NCI-H2107 (cell line): ENCODE measurements around the gene SPEG.

Experiments used
- DNase-seq: peaks from one replicate; lab custom pipeline; 2025; lab: John Stamatoyannopoulos, UW

SPEG gene

DNA sequence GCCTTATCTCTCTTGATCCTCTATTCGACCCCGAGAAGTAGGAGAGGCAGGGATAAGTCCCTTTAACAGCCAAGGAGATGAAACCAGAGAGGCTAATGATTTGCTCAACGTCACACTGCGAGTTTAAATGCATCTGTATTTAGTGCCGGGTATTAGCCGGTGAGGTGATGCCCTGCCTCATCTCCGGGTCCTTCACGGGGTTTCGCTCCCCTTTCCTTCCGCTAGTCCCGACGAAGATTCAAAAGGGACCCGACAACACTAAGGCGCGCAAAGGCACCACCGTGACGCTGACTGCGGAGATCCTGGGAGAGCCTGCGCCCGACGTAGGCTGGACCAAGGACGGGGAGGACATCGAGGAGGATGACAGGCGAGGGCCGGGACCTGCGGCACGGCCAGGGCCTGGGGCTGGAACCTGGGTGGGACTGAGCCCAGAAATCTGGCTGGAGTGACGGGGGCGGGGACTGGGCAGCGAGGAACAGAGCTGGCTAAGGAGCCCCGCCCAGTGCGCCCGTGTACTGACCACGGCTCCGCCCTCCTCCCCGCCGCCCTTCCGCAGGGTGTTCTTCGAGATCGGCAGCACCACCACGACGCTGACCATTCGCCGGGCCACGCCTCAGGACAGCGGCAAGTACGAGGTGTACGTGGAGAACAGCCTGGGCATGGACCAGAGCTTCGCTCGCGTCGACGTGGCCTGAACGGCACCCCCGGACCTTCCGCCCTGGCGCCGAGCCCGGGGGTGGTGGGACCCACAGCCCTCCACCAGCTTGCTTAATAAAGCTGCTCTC, 63.0 kb downstream of the SPEG start:
- DNase-seq, result no peak

DNA sequence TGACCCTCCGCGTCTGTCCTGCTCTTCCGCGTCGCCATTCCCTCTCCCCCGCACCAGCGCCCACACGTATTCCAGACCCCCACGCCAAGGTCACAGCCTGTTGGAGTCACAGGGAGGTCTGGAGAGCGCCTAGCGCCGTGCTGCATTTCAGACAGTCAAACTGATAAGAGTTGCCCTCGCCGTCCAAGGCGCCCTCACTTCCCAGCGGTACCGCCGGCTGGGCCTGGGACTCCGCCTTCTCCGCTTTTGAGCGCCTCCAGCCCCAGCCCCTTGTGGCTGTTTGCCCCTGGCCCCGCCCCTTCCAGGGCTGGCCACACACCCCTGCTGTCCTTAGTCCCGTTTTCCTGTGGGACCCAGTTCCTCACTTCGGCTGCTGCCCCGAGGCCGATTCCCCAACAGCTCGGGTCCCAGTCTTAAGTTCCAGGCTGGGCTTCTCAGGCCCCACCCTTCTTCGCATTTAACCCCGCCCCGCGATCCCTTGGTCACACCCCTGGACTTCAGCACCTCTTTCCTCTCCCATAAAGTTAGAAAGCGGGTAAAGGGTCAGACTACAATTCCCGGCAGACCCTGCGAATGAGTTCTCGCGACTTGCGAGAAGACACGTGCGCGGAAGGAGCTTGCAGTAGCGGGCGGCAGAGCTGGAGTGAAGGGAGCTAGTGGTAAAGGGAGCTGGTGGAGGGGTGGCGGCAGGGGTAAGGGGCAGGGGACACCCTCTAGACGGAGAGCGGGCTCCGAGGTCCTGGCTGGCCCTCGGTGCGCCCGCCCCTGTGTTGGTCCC, 63.8 kb downstream of the SPEG start, which contains the start of gene GMPPA:
GMPPA (plus strand) TSS at position 612 of the 778 bp plus-strand sequence. CDS start 1,085 bp downstream, outside the sequence.
- DNase-seq, result peak; percentile 85

DNA sequence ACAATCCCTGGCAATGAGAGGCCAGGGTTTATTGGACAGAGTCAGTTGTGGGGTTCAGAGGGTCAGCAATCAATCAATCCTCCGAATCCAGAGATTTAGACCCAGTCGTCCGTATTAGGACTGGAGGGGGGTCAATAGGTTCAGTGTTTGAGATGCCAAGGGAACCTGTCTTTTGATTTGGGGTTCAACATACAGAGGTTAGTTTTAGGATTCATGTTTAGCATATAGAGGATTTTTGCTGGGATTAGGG, 64.3 kb downstream of the SPEG start:
- no peak for DNase-seq

DNA sequence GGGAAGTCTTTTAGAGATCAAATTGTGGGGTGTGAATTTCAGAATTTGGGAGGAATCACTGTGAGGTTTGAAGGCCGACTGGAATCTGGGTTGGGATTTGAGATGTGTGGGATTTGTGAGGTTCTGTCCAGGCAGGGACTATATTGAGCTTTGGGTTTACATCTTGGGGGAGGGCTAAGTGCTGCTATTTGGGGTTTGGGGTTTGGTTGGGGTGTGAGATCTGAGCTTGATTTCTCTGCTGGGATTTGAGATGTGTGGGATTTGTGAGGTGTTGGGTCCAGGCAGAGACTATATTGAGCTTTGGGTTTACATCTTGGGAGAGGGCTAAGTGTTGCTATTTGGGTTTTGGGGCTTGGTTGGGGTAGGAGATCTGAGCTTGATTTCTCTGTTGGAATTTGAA, 64.9 kb downstream of the SPEG start:
- no peak for DNase-seq

DNA sequence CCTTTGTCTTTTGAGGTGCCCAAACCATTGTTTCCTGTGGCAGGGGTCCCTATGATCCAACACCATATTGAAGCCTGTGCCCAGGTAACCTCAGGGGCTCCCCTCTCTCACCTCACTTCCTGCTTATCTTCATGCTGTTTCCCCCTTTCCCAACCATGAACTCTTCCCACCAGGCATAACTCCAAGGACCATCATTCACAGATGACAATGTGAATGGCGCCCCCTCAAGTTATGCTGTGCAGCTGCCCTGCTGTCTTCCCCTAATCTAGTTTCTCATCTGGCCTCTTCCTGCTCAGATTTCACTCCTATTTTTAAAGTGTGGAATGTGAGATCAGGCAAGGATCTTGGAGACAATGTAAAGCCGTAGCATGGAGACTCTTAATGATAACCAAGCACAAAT, 65.5 kb downstream of the SPEG start:
- no peak for DNase-seq

DNA sequence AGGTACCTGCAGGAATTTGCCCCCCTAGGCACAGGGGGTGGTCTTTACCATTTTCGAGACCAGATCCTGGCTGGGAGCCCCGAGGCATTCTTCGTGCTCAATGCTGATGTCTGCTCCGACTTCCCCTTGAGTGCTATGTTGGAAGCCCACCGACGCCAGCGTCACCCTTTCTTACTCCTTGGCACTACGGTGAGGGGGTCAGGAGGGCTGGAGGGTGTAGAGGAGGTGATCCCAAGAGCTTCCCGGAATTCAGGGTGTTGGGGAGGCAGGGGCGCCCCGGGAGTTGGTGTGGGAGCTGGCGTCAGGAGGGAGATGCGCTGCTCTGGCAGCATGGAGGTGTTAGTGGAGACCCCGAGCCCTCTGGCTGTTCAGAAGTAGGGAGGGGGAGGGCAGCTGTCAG, 67.2 kb downstream of the SPEG start:
- no peak for DNase-seq

DNA sequence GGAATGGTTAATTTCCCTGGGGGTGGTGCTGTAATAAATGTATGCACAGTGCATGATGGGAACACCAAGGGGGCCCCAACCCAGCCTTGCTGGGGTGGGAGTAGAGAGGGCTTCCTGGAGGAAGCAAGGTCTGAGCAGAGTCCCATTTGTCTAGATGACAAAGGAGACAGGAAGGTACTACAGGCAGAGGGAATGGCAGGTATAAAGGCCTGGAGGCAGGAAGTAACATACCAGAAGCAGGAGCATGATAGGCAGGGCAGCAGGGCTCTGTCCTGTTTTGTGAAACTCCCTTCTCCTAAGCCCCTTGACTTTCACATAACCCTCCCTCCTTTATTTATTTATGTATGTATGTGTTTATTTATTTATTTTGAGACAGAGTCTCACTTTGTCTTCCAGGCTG, 68.0 kb downstream of the SPEG start:
- DNase-seq, result no peak

DNA sequence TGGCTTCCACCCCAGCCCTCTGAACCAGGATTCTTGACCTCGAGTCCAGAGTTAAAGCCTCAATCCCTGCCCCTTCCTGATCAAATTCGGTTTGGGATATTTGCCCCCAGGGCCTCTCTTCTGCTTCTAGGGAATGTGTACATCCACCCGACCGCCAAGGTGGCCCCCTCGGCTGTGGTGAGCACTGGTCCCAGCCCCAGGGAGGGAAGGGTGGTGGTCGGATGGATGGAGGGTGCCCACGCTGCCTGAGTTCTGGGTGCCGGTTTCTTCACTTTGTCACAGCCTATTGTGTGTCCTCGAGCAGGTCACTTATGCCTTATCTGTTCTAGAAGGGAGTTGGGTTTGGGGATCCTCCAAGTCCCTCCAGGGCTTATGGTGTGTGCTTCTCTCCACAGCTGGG, 70.9 kb downstream of the SPEG start:
- DNase-seq, result no peak

DNA sequence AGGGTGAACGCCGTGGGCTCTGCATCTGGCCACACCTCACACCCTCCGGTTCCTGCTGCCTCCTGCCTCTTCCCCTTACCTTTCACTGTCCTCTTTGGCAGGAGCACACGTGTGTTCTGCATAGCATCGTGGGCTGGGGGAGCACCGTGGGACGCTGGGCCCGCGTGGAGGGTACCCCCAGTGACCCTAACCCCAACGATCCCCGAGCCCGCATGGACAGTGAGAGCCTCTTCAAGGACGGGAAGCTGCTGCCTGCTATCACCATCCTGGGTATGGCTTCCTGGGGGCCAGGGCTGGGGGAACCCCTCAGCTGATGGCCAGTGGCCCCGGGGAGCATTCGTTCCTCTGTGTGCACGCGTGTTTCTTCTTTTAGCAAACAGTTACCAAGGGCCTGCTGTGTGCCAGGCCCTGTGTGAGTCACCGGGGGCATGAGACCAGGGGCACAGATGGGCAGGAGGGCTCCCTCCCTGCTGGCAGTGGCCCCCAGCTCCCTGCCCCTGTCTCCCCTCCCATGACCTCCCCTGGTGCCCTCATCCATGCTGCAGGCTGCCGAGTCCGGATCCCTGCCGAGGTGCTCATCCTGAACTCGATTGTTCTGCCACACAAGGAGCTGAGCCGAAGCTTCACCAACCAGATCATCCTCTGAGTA, 71.6 kb downstream of the SPEG start:
- DNase-seq, result no peak

DNA sequence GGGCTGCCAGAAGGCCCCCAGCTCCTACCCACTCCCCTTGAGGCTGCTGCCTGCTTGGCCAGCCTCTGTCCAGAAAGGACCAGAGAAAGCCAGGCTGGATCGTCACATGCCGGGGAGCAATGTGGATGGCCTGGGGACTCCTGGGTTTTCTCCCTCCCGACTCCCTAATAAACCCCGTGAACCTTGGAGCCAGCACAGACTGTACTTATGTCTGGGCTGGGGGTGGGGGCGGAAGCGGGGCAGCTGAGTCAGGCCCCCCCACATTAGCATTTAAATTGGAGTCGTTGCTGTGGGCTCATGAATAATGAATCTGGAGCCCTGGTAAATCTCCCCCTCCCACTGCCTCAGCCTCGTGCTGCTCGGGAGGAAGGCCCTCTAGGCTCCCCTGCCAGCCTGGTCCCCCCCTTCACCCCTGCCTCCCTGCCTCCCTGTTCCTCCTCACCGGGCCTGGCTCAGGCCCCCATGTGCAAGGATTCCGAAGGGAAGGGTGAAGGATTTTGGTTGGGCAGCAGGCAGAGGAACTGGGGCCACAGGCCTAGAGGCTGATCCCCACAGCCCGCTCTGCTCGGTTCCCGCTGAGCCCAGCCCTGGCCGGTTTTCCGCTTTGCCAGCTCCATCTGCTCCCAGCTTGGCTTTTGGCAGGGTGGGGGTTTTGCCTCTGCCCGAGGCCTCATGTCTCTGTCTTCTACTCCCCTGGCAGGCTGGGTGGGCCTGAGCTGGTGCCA, 72.3 kb downstream of the SPEG start:
- no peak for DNase-seq

DNA sequence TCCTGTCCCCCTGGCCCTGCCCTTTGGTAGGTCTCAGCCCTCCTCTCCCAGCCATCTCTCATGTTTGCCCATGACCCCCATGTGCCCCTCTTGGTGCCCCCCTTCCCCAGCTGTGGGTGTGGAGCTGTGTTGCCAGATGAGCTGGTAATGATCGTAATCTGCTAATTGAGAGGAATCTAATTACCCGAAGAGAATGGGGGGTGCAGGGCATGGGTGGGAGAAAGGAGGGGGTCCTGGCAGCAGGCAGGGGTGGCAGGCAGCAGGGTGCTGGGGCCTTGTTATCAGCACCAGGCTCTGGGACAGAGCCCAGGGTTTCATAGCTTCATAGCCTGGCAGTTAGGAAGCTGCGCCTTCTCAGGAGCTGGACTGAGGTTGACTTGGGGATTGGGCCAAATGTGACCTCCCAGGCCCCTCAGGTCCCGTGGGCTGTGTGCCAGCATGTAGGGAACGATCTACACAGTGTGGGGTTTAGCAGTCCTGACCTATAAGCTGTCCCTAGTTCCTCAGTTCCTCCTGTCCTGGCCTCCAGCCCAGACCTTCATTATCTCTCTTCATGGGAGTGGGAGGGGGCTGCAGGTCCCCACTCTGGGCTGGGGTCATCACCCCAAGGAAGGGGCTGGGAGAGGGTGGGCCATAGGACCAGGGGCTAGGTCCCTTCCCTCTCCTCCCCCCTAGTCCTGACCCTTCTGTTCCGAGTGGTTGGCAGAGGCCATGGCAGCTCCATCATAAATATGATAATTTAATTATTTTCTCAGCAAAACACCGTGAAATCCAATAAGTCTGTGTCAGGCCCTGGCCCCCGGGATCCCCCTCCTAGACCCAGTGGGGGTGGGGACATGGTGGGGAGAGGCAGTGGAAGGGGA, 73.2 kb downstream of the SPEG start:
- no peak for DNase-seq

DNA sequence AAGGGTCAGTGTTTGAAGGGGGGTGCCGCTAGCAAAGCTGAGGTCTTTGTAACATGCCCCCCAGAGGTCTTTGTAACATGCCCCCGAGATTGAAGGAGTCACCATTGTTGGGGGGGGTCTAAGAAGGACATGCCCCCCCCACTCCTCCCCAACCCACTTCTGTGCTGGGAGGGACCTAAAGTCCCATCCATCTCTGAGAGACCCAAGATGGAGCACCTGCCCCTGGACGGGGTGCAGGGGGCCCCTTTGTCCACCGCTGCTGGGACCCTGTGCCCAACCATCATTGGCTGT, 73.7 kb downstream of the SPEG start:
- DNase-seq, result no peak

DNA sequence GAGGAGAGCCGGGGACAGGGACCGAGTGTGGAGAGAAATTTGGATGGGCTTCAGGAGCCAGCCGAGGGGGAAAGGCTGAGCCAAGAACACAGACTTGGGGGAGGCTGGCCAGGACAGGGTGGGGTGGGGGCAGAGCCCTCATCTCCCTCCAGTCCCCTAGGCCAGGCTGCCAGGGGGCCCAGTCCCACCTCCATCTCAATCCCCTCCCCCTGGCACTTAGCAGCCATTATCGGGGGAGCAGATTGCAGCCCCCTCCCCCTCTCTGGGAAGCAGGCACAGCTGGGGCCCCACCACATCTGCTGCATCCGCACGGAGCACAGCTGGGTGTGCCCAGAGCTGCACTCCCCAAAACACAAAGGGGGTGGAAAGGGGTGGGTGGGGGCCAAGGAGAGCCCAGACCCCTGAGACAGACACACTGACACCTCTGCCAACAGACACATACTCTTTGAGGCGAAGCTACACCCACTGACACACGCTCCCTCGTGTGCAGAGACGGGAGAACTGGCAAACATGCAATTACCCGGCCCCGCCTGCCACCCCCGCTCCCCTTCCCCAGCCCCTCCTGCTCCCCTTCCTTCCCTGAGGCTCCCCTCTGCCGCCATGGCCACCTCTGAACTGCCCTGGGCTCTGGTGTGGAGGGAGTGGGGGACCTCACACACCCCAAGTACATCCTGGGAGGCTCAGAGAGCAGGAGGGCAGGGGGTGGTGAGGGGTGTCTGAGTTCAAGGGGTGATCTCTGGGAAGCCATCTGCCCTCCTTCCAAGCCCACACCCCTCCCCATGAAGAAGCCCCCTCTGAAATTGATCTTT, 74.5 kb downstream of the SPEG start:
- DNase-seq, result no peak

DNA sequence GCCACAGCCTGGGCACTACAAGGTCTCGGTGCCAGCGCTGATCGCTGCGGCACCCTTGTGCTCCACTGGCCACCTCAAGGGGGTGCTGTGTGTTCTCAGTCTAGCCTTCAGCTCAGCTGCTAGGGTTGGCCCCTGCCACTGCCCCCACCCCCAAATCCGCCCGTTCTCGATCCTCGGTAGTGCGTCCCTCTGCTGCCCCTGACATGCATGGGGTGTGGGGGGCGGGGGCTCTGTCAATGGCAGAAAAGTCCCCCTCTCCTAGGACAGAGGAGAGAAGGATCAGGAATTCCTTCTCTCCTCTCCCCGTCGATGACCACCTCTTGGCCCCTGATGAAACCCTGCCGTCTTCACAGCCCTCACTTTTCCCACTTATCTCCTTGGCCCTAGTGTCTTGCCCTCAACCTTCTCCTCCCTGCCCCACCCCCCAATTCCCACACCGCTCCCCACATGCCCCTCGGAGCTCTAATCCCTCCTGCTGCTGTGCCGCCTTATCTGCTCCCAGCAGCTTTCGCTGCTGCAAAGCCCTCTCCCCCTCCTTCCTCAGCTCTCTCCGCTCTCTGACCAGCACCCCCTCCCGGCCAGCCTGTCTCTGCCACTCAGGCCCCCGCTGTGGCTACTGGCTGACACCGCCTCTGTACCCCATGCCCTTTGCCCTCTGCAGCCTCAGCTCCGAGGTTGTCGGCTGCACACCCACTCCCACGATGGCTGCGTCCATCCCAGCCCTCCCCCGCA, 75.3 kb downstream of the SPEG start:
- DNase-seq, result no peak

DNA sequence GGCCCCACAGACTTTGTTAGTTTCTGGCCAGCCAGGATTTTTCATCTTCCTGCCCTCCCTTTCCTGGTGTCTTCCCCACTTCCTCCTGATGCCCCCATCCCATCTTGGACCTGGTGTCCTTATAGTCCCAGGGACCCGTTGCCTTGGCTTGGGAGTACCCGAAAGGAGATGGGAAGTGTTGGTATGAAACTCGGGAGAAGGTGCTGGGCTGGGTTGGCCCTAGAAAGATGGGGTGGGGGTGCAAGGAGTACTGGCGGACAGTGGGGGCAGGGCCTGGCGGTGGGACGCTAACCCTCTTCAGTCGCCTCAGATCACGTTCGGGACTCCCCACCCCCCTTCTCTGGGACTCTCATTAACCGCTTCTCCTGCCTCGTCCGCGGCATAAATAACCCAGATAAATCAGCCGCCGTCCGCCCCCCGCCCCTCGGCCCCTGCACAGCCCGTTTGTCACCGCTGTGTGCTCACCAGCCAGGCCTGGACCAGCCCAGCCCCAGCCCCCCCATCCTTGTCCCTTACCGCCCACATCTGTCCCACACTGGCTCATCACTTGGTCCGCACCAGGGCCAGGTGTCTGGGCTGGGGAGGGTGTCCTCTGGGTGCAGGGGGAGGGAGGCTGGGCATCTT, 76.0 kb downstream of the SPEG start:
- no peak for DNase-seq

DNA sequence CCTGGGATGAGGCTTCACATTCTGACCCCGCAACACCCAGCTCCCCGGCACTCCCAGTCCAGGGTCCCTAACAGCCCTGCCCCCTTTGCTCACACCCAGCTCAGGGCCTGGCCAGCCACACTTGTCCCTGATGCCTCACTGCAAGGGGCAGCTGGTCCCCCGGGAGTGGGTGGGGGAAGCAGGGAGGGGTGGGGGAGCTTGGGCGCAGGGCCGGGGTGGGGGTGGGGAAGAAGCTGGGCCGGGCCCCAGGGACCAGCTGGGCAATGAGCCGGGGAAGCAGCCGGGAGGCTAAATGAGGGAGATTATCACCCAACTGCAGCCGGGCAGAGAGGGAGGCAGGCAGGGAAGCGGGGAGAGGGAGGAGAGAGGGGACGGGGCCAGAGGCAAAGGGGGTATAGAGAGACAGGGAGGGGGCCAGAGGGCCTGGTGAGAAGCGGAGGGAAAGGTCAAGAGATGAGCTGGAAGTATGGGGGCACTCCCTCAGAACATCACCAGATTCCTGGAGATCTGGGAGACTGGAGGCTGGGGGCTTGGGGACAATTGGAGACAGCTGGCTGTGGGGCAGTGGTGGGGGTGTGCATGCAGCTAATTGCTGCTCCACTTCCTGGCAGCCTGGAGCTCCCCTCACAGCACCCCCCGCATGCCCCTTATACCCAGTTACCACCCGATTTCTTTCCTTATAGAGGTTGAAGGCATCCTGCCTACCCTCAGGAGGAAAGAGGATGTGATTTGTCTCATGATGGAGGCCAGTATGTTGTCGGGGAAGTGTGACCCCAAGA, 77.1 kb downstream of the SPEG start:
- DNase-seq, result no peak

DNA sequence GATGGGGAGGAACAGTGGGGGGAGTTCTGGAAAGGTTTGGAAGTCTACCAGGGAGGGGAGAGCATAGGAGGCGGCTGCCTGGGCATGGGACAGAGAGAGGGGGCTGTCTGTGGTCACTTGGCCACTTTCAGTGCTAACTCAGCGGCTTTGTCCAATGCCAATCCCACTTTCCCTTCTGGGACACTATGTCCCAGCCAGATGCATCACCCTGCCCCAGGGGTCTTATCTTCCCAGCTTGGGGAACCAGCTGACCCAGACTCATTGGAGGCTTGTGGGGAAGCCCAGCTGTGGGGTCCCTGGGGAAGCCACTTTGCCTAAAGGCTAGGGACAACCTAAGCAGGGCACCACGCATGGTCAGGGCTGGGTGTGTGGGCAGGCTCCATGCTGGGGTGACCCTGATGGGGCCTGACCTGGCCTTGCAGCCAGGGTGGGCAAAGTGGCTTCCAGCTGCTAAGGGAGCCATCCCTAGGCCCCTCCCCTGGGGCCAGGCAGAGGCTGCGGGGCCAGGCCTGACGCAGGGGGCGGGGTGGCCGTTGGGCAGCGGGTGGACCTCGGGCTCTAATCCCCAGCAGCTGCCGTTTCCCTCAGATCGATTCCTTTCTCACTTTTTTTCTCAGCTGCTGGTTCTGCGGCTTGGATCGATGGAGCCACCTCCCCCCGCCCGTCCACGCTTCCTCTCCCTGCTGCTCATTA, 78.0 kb downstream of the SPEG start:
- DNase-seq, result no peak

DNA sequence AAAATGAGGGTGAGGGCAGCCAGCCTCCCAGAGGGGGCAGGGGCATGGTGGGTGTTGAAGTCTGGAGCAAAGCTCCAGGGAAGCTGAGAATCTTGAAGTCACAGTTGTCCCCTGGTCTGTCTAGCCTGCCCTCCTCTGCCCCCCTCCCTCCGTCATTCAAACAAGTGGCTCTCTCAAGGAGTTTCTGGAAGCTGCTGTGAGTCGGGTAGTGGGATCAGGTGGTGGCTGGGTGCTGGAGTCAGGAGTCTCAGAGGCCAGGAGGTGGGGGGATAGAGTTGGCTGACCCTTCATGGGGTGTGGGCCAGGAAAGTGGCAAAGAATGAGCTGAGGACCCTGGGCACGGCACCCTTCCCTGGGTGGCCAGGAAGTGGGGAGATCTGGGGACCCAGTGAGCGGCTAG, 79.1 kb downstream of the SPEG start:
- DNase-seq, result no peak
